NK-92 (cell line): ENCODE measurements around the gene FLG2.
"Not testable (repeated sequence)": the region's sequence is repeated elsewhere in the genome, so short reads cannot be mapped to it uniquely, and the experiment has no call there.

Experiments
- DNase-seq: peaks from one replicate; lab custom pipeline; 2025; ENCODE audit not compliant: unreplicated experiment; lab: John Stamatoyannopoulos, UW

FLG2 gene

GRCh38 chr1:152313319-152313801, 46.4 kb downstream of the FLG2 start:
- DNase-seq, result no peak

GRCh38 chr1:152312169-152312568, 47.6 kb downstream of the FLG2 start:
- DNase-seq, result not testable (repeated sequence)

DNA sequence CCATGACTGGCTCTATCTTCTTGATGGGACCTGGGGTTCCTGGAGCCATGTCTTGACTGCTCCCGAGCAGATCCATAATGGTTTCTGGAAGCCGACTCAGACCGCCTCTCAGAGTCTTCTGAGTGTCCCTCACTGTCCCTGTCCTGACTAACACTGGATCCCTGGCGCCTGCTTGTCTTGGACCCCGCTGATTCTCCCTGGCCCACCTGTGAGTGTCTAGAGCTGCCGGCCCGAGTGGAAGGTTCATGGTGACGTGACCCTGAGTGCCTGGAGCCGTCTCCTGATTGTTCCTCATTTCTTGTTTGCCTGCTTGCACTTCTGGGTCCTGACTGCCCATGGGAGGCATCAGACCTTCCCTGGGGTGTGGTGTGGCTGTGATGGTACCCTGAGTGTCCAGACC, 49.9 kb downstream of the FLG2 start:
- DNase-seq, result no peak

DNA sequence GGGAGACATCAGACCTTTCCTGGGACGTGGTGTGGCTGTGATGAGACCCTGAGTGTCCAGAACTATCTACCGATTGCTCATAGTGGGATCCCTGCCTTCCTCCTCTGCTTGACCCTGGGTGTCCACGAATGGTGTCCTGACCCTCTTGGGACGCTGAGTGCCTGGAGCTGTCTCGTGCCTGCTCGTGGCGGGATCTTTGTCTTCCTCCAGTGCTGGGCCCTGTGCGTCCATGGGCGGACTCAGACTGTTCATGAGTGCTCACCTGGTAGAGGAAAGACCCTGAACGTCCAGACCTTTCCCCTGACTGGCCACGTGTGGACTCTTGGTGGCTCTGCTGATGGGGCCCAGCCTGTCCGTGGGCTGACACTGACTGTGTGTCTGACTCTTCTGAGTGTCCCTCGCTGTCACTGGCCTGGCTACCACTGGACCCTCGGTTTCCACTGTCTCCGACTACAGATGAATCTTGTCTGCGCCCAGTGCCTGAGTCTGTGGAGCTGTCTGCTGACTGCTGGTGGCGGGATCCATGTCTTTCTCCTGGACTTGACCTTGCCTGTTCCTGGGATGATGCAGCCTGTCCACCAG, 50.4 kb downstream of the FLG2 start:
- DNase-seq, result not testable (repeated sequence)

DNA sequence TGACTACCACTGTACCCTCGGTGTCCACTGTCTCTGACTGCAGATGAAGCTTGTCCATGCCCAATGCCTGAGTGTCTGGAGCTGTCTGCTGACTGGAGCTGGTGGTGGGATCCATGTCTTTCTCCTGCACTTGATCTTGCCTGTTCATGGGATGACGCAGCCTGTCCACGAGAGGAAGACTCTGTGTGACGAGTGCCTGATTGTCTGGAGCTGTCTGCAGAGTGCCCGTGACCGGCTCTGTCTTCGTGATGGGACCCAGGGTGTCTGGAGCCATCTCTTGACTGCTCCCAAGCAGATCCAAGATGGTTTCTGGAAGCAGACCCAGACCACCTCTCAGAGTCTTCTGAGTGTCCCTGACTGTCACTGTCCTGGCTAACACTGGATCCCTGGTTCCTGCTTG, 51.0 kb downstream of the FLG2 start:
- DNase-seq, result not testable (repeated sequence)

- DNase-seq, result not testable (repeated sequence)
Observed at GRCh38 chr1:152307970-152308369, 51.8 kb downstream of the FLG2 start.

DNA sequence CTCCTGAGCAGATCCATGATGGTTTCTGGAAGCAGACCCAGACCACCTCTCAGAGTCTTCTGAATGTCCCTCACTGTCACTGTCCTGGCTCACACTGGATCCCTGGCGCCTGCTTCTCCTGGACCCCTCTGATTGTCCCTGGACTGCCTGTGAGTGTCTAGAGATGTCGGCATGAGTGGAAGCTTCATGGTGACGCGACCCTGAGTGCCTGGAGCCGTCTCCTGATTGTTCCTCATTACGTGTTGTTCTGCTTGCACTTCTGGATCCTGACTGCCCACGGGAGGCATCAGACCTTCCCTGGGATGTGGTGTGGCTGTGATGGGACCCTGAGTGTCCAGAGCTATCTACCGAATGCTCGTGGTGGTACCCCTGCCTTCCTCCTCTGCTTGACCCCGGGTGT, 53.7 kb downstream of the FLG2 start:
- not testable (repeated sequence) for DNase-seq

DNA sequence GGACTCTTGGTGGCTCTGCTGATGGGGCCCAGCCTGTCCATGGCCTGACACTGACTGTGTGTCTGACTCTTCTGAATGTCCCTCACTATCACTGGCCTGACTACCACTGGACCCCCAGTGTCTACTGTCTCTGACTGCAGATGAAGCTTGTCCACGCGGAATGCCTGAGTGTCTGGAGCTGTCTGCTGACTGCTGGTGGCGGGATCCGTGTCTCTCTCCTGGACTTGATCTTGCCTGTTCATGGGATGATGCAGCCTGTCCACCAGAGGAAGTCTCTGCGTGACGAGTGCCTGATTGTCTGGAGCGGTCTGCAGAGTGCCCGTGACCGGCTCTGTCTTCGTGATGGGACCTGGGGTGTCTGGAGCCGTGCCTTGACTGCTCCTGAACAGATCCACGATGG, 55.0 kb downstream of the FLG2 start:
- DNase-seq, result not testable (repeated sequence)

- DNase-seq, result not testable (repeated sequence)
Observed at GRCh38 chr1:152303139-152303872, 56.5 kb downstream of the FLG2 start.
